HCT116 (cell line): ENCODE data around the gene IPO13. TPM values are rescaled to one million over a fixed set of nuclear protein-coding genes. Genes with fewer than 3 reads are reported as not detected.

Experiments used
- ATAC-seq: fragments of 200-7000 bp; cut with Tn5 transposase; 2 replicates; pipeline ENCODE4 v1.9.1; 2020; ENCODE audit warnings: mild to moderate bottlenecking, moderate library complexity
- BruUV-seq: library from RNA; stranded (reverse); fragments of 400-500 nt; replicated peaks from 2 replicates; lab custom pipeline; 2021; lab: Mats Ljungman, UMichigan
- CTCF ChIA-PET: fragments of 300-600 bp; sonication (Branson Sonifier 250); formaldehyde crosslinking; loops from one replicate; lab custom pipeline; 2021; ENCODE audit warnings: antibody characterized with exemption; lab: Charles Lee
- POLR2A ChIA-PET: fragments of 300-600, 350-600 bp; sonication (Branson Sonifier 250); formaldehyde crosslinking; loops from one replicate; lab custom pipeline; 2021; ENCODE audit warnings: antibody characterized with exemption; lab: Charles Lee
- RAD21 ChIA-PET, 2 experiments: fragments of 300-600 bp; sonication (Branson Sonifier 250); formaldehyde crosslinking; loops; one replicate each; lab custom pipeline; 2023; ENCODE audit warnings: low total read pairs in 2 of 2; ENCODE audit not compliant: uncharacterized antibody in 2 of 2, unreplicated experiment in 2 of 2, low non-redundant PET in 1 of 2; lab: Charles Lee
- DNase-seq: peaks from one replicate; pipeline ENCODE4 v3.0.0-alpha.2; 2010; ENCODE audit warnings: low read depth, low spot score
- H2AFZ ChIP-seq: fragments of 200-600 bp; shearing (Covaris generic), sonication (generic); 2 replicates; pipeline ENCODE4 v1.6.1; 2017; ENCODE audit warnings: low read depth, mixed run types, mixed read lengths, antibody characterized with exemption, low read length; ENCODE audit not compliant: poor library complexity, severe bottlenecking
- H3K27ac ChIP-seq: 2 replicates; pipeline ENCODE4 v1.5.1; 2012; ENCODE audit warnings: low read depth, low read length
- H3K27me3 ChIP-seq: fragments of 200-600 bp; sonication (generic); 2 replicates; pipeline ENCODE4 v1.6.1; 2016; ENCODE audit warnings: mixed run types, low read length, mixed read lengths; ENCODE audit not compliant: insufficient read depth
- H3K36me3 ChIP-seq, 2 experiments: fragments of 200-500 bp in 1 of 2; fragments of 200-600 bp in 1 of 2; sonication (Bioruptor generic) in 1 of 2; sonication (generic) in 1 of 2; 2 replicates each; pipeline versions ENCODE4 v1.5.1 to v1.6.1; 2014 to 2016; ENCODE audit warnings: low read length in 2 of 2, inconsistent platforms in 1 of 2, mixed read lengths in 1 of 2, mixed run types in 1 of 2; ENCODE audit not compliant: insufficient read depth in 2 of 2, control insufficient read depth in 1 of 2
- H3K4me1 ChIP-seq, 2 experiments: fragments of 200-600 bp in 1 of 2; sonication (generic) in 1 of 2; 2 replicates each; pipeline versions ENCODE4 v1.5.1 to v1.6.1; 2012 to 2017; ENCODE audit warnings: low read length in 2 of 2, inconsistent platforms in 1 of 2, mild to moderate bottlenecking in 1 of 2, mixed read lengths in 1 of 2, mixed run types in 1 of 2, moderate library complexity in 1 of 2; ENCODE audit not compliant: insufficient read depth in 2 of 2, control insufficient read depth in 1 of 2
- H3K4me2 ChIP-seq: fragments of 200-600 bp; sonication (generic); 2 replicates; pipeline ENCODE4 v1.6.1; 2017; ENCODE audit warnings: mixed run types, low read length, mixed read lengths
- H3K4me3 ChIP-seq, 2 experiments: fragments of 200-600 bp in 1 of 2; sonication (generic) in 1 of 2; replicated peaks in 1 of 2; 2 replicates each; pipeline ENCODE4 v1.5.1; 2011 to 2016; ENCODE audit warnings: low read length in 2 of 2, control low read depth in 1 of 2, low read depth in 1 of 2, mild to moderate bottlenecking in 1 of 2, mixed read lengths in 1 of 2, mixed run types in 1 of 2
- H3K79me2 ChIP-seq: fragments of 200-600 bp; sonication (generic); 2 replicates; pipeline ENCODE4 v1.6.1; 2017; ENCODE audit warnings: mild to moderate bottlenecking, mixed run types, low read length, moderate library complexity, mixed read lengths; ENCODE audit not compliant: insufficient read depth
- H3K9ac ChIP-seq: fragments of 200-600 bp; sonication (generic); 2 replicates; pipeline ENCODE4 v1.6.1; 2016; ENCODE audit warnings: low read length, mixed read lengths
- H3K9me2 ChIP-seq: fragments of 200-600 bp; sonication (generic), shearing (Covaris generic); 2 replicates; pipeline ENCODE4 v1.6.1; 2017; ENCODE audit warnings: mixed run types, mild to moderate bottlenecking, moderate library complexity; ENCODE audit not compliant: insufficient read depth
- H3K9me3 ChIP-seq, 2 experiments: fragments of 200-500 bp in 1 of 2; fragments of 200-600 bp in 1 of 2; sonication (Bioruptor generic) in 1 of 2; sonication (generic) in 1 of 2; 2 replicates each; pipeline ENCODE4 v1.6.1; 2014 to 2017; ENCODE audit warnings: low read length in 2 of 2, mixed read lengths in 2 of 2, inconsistent platforms in 1 of 2, low read depth in 1 of 2, mild to moderate bottlenecking in 1 of 2, mixed run types in 1 of 2, moderate library complexity in 1 of 2; ENCODE audit not compliant: control insufficient read depth in 1 of 2, insufficient read depth in 1 of 2
- H4K20me1 ChIP-seq: fragments of 200-600 bp; sonication (generic), shearing (Covaris generic); 2 replicates; pipeline ENCODE4 v1.6.1; 2017; ENCODE audit warnings: mixed run types, mild to moderate bottlenecking, moderate library complexity; ENCODE audit not compliant: insufficient read depth
- CBX3 ChIP-seq: IDR thresholded peaks from 2 replicates; pipeline ENCODE4 v1.6.1; 2012; ENCODE audit warnings: low read depth
- CEBPB ChIP-seq: IDR thresholded peaks from 2 replicates; pipeline ENCODE4 v1.6.1; 2012; ENCODE audit warnings: low read depth
- EGR1 ChIP-seq: IDR thresholded peaks from 2 replicates; pipeline ENCODE4 v1.6.1; 2012; ENCODE audit warnings: low read depth
- FOSL1 ChIP-seq: IDR thresholded peaks from 2 replicates; pipeline ENCODE4 v1.6.1; 2012; ENCODE audit warnings: low read depth
- POLR2AphosphoS5 ChIP-seq: IDR thresholded peaks from 2 replicates; pipeline ENCODE4 v1.6.1; 2011; ENCODE audit warnings: mild to moderate bottlenecking, low read depth, low read length, moderate library complexity
- RAD21 ChIP-seq: IDR thresholded peaks from 2 replicates; pipeline ENCODE4 v1.6.1; 2012; ENCODE audit warnings: low read depth, mild to moderate bottlenecking
- SP1 ChIP-seq: IDR thresholded peaks from 2 replicates; pipeline ENCODE4 v1.6.1; 2012; ENCODE audit warnings: low read depth
- SRF ChIP-seq: IDR thresholded peaks from 2 replicates; pipeline ENCODE4 v1.6.1; 2012; ENCODE audit warnings: low read depth
- ZBTB33 ChIP-seq: IDR thresholded peaks from 2 replicates; pipeline ENCODE4 v1.6.1; 2011; ENCODE audit warnings: mild to moderate bottlenecking, low read length, moderate library complexity; ENCODE audit not compliant: insufficient replicate concordance; ENCODE audit errors: extremely low read depth
- ZFX ChIP-seq: fragments of 450-650 bp; IDR thresholded peaks from 2 replicates; pipeline ENCODE4 v1.6.1; 2017
- intact Hi-C: fragments of 100-400 bp; cut with micrococcal nuclease; formaldehyde crosslinking; loops from 2 replicates; pipeline ENCODE4 v1.10.0; 2022
- total RNA-seq: library from RNA; stranded (reverse); gene quantifications from one replicate; pipeline ENCODE4 v1.2.1, GENCODE V29; 2021; ENCODE audit not compliant: unreplicated experiment
- TF ChIP-seq, protein P1 (sequence below), 3 experiments: fragments of 200-600 bp in 1 of 3; sonication (generic) in 1 of 3; IDR thresholded peaks in 2 of 3; conservative IDR thresholded peaks in 1 of 3; 2 replicates each; pipeline ENCODE4 v1.5.1; 2012 to 2017; ENCODE audit warnings: low read depth in 2 of 3, low read length in 2 of 3, antibody characterized with exemption in 1 of 3, borderline replicate concordance in 1 of 3, control low read depth in 1 of 3, mild to moderate bottlenecking in 1 of 3, mixed read lengths in 1 of 3, mixed run types in 1 of 3, moderate library complexity in 1 of 3; ENCODE audit not compliant: insufficient read depth in 1 of 3
- TF ChIP-seq, protein P2 (sequence below): IDR thresholded peaks from 2 replicates; pipeline ENCODE4 v1.6.1; 2012
- TF ChIP-seq, protein P3 (sequence below): IDR thresholded peaks from 2 replicates; pipeline ENCODE4 v1.6.1; 2012

The IPO13 gene
- total RNA-seq, 1 experiment from 2014 or later: 18.7 TPM

- intact Hi-C loops: no loop called here
- no peaks in the 10 kb centered on the region for H4K20me1 ChIP-seq
- H3K4me2 ChIP-seq: no peak overlapping the region
- ChIA-PET POLR2A (no interaction called here), CTCF (no interaction called here), RAD21 (no interaction called here)
- no peaks in the 10 kb centered on the region for H3K36me3 ChIP-seq
- no peak overlapping the region for H3K9ac ChIP-seq
- DNase-seq (no peak), ATAC-seq (no peak)
- H3K27me3 ChIP-seq: no peaks in the 10 kb centered on the region
- H3K4me3 ChIP-seq: no peak overlapping the region
- no peaks in the 10 kb centered on the region for H3K9me3 ChIP-seq
- H3K79me2 ChIP-seq: no peaks in the 10 kb centered on the region
- H3K4me1 ChIP-seq: peaks cover 7 to 8% of the 10 kb centered on the region in 2 experiments; a peak in 3 of 4 replicates
- H3K27ac ChIP-seq: no peak overlapping the region
- BruUV-seq: no TSS peak
- TF ChIP-seq ZFX (no peak), CEBPB (no peak), FOSL1 (no peak)
- H2AFZ ChIP-seq: no peak overlapping the region
- no peaks in the 10 kb centered on the region for H3K9me2 ChIP-seq
These were observed 69.5 kb downstream of the IPO13 start for GRCh38 chr1:44016041-44016889.

- H3K79me2 ChIP-seq: no peaks in the 10 kb centered on the region
- no peaks in the 10 kb centered on the region for H4K20me1 ChIP-seq
- H3K27ac ChIP-seq: no peak overlapping the region
- no peak overlapping the region for H3K4me2 ChIP-seq
- DNase-seq (no peak), ATAC-seq (no peak)
- ChIA-PET RAD21 (no interaction called here), CTCF (no interaction called here), POLR2A (no interaction called here)
- H3K36me3 ChIP-seq: no peaks in the 10 kb centered on the region
- H3K9me2 ChIP-seq: no peaks in the 10 kb centered on the region
- H3K9ac ChIP-seq: no peak overlapping the region
- H2AFZ ChIP-seq: no peak overlapping the region
- no peaks in the 10 kb centered on the region for H3K9me3 ChIP-seq
- TF ChIP-seq, protein P1, sequence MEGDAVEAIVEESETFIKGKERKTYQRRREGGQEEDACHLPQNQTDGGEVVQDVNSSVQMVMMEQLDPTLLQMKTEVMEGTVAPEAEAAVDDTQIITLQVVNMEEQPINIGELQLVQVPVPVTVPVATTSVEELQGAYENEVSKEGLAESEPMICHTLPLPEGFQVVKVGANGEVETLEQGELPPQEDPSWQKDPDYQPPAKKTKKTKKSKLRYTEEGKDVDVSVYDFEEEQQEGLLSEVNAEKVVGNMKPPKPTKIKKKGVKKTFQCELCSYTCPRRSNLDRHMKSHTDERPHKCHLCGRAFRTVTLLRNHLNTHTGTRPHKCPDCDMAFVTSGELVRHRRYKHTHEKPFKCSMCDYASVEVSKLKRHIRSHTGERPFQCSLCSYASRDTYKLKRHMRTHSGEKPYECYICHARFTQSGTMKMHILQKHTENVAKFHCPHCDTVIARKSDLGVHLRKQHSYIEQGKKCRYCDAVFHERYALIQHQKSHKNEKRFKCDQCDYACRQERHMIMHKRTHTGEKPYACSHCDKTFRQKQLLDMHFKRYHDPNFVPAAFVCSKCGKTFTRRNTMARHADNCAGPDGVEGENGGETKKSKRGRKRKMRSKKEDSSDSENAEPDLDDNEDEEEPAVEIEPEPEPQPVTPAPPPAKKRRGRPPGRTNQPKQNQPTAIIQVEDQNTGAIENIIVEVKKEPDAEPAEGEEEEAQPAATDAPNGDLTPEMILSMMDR (IDR thresholded peaks at IDR 0.05 in 2 of 3, conservative IDR thresholded peaks at IDR 0.05 in 1 of 3; ENCODE audit: borderline replicate concordance in 1 of 3, insufficient read depth in 1 of 3, low read depth in 2 of 3, low read length in 2 of 3): no peak
- TF ChIP-seq, protein P2, sequence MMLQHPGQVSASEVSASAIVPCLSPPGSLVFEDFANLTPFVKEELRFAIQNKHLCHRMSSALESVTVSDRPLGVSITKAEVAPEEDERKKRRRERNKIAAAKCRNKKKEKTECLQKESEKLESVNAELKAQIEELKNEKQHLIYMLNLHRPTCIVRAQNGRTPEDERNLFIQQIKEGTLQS: no peak
- no peak for TF ChIP-seq SRF
- no peak for TF ChIP-seq ZFX
- TF ChIP-seq SP1: no peak
- no peak for TF ChIP-seq POLR2AphosphoS5
- no peak for TF ChIP-seq ZBTB33
- TF ChIP-seq, protein P3, sequence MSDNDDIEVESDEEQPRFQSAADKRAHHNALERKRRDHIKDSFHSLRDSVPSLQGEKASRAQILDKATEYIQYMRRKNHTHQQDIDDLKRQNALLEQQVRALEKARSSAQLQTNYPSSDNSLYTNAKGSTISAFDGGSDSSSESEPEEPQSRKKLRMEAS: no peak
- TF ChIP-seq RAD21: no peak
- TF ChIP-seq CBX3: no peak
- TF ChIP-seq FOSL1: no peak
- no peak for TF ChIP-seq EGR1
- H3K27me3 ChIP-seq: no peaks in the 10 kb centered on the region
- no TSS peak for BruUV-seq
- H3K4me1 ChIP-seq: peaks cover 7 to 8% of the 10 kb centered on the region in 2 experiments; a peak in 3 of 4 replicates
- intact Hi-C loops: no loop called here
- no peak overlapping the region for H3K4me3 ChIP-seq
These were observed 70.2 kb downstream of the IPO13 start for GRCh38 chr1:44016890-44017400.
